NCI-H460 (cell line): ENCODE measurements around the gene CHRNA4. TPM values are rescaled to one million over a fixed set of nuclear protein-coding genes. Genes with fewer than 3 reads are reported as not detected.
"Not testable (repeated sequence)": the region's sequence is repeated elsewhere in the genome, so short reads cannot be mapped to it uniquely, and the experiment has no call there.

Source experiments
- DNase-seq: peaks from one replicate; pipeline ENCODE4 v3.0.0-alpha.2; 2016; ENCODE audit warnings: low read depth; ENCODE audit errors: extremely low read depth
- total RNA-seq: library from RNA; depleted of rRNA; stranded (reverse); fragments of >200 nt; shearing (Covaris generic); gene quantifications from 2 replicates; pipeline ENCODE4 v1.2.3, GENCODE V29; 2014

Gene CHRNA4
- total RNA-seq, 1 experiment from 2014 or later: not detected

DNA sequence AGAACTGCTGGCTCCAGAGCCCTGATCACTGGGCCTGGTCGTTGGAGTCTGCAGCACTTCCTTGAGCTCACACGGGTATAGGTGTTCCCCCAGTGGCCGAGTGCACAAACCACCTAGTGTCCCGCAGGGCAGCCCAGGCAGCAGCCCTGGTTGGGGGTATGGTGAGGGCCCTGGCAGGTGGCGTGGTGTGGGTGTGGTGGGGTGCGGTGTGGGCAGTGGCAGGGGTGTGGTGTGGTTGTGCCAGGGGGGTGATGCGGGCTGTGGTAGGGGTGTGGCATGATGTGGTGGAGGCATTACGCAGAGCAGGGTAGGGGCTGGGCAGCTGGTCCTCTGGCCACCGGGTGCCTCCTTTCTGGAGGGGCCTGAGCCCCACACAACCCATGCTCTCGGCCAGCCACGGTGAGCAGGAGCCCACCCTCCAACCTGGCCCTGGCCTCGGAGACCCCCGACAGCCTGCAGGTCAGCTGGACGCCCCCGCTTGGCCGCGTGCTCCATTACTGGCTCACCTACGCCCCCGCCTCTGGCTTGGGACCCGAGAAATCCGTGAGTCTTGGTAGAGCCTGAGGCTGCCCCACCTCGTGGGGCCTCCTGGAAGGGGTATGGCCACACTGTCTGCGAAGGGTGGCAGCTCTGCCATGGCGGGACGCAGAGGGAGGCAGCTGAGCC lies 47.7 kb downstream of the CHRNA4 start:
- no peak for DNase-seq

DNA sequence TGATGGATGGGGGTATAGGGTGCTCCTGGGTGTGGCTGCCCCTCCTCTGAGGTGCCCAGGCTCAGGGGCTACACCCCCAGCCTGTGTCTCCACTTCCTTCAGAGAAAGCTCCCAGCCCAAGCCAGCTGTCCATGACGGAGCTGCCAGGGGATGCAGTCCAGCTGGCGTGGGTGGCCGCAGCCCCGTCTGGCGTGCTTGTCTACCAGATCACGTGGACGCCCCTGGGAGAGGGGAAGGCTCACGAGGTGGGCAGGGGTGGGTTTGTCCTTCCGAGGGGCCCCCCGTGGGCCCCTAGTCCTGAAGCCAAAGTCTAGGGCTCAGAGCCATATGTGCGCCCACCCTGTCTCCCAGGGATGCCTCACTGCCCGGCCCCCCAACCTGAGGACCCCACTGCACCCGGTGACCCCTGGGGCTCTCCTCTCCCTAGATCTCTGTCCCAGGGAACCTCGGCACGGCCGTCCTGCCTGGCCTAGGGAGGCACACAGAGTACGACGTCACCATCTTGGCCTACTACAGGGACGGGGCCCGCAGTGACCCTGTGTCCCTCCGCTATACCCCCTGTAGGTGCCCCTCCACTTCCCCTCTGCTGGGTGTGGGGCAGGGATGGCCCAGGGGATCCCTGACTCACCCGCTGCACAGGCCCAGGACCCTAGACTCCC lies 48.3 kb downstream of the CHRNA4 start:
- no peak for DNase-seq

- DNase-seq: no peak
Observed at GRCh38 chr20:63312273-63312672, 48.9 kb downstream of the CHRNA4 start.

- DNase-seq: no peak
Observed at GRCh38 chr20:63311833-63312243, 49.3 kb downstream of the CHRNA4 start.

- DNase-seq: no peak
Observed at GRCh38 chr20:63311186-63311832, 49.8 kb downstream of the CHRNA4 start.

GRCh38 chr20:63310265-63310991 lies 50.7 kb downstream of the CHRNA4 start:
- no peak for DNase-seq

- peak; percentile 30 for DNase-seq
Observed at GRCh38 chr20:63309261-63310071, 51.7 kb downstream of the CHRNA4 start.

DNA sequence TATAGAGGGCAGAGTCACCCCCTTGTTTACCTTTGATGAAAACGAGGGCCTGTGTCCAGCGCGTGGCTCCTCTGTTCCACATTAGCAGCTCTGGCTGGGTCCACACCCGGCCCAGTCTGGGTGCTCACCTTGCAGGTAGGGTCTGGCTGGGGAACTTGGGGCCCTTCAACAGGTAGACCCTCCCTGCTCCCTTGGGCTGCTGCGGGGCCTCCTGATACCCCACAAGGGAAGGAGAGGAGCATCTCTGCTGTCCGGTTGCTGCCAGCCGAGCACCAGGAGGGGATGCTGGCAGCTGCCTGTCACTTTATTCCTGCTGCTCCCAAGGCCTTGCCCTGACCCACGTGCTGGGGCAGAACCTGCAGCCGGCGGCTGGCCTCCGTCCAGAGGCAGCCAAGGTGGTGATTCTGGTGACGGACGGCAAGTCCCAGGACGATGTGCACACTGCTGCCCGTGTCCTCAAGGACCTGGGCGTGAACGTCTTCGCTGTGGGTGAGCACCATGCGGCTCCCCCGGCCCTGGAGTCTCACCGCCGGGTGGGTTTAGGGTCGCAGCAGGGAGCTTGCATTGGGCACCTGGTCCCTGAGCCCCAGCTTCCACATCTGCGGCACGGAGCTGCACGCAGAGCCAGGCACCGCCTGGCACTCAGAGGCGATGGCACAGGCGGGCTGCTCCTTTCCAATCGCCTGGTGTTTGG lies 52.8 kb downstream of the CHRNA4 start:
- no peak for DNase-seq

- DNase-seq: no peak
Observed at GRCh38 chr20:63307538-63308217, 53.5 kb downstream of the CHRNA4 start.

GRCh38 chr20:63306673-63307537 lies 54.2 kb downstream of the CHRNA4 start:
- DNase-seq: no peak

- not testable (repeated sequence) for DNase-seq
Observed at GRCh38 chr20:63305933-63306672, 55.0 kb downstream of the CHRNA4 start.

DNA sequence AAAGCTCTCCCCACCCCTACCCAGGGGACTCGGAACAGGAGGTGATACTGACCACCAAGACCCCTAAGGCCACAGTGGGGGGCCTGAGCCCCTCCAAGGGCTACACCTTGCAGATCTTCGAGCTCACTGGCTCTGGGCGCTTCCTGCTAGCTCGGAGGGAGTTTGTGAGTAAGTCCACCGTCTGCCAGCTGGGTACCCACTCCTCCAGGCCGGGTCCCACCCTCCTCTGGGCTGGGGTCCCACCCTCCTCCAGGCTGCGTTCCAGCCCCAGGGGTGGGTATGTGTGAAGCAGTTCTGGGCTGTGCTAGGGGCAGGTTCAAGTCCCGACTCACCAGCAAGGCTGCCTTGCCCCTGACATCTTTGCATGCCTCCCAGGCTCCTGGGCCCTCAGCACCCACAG lies 55.8 kb downstream of the CHRNA4 start:
- no peak for DNase-seq

GRCh38 chr20:63303095-63303666 lies 58.0 kb downstream of the CHRNA4 start:
- no peak for DNase-seq

- no peak for DNase-seq
Observed at GRCh38 chr20:63301671-63302070, 59.5 kb downstream of the CHRNA4 start.

- DNase-seq: no peak
Observed at GRCh38 chr20:63298731-63299312, 62.3 kb downstream of the CHRNA4 start.

- no peak for DNase-seq
Observed at GRCh38 chr20:63297796-63298572, 63.2 kb downstream of the CHRNA4 start.
